Stimulated activated CD8-positive, alpha-beta memory T cell treated with anti-CD3 and anti-CD28 coated beads, Interleukin-2, amount 100 ng/mL, for 1 hour (primary cell): ENCODE measurements around the gene NPAP1.
"Not testable (repeated sequence)": the region's sequence is repeated elsewhere in the genome, so short reads cannot be mapped to it uniquely, and the experiment has no call there.

Experiments
- DNase-seq, 2 donors: peaks; one replicate each; pipeline ENCODE4 v3.0.0-alpha.2; 2020; ENCODE audit warnings: low read depth in 2 of 2

NPAP1 gene

GRCh38 chr15:24675332-24676144, at the start of gene NPAP1:
Gene NPAP1, plus strand, starts transcription at chr15:24675775. Its CDS starts 93 bp downstream, at chr15:24675868.
- no peak for DNase-seq

GRCh38 chr15:24627443-24627842, 48.1 kb upstream of the NPAP1 start:
- no peak for DNase-seq

- DNase-seq: no peak
Measured at GRCh38 chr15:24633082-24633481, 42.5 kb upstream of the NPAP1 start.

GRCh38 chr15:24639412-24639811, 36.2 kb upstream of the NPAP1 start:
- DNase-seq: not testable (repeated sequence)

GRCh38 chr15:24645627-24646026, 29.9 kb upstream of the NPAP1 start:
- DNase-seq: no peak

GRCh38 chr15:24659622-24660021, 16.0 kb upstream of the NPAP1 start:
- no peak for DNase-seq

- DNase-seq: no peak
Measured at GRCh38 chr15:24662991-24663390, 12.6 kb upstream of the NPAP1 start.

- DNase-seq: no peak
Measured at GRCh38 chr15:24676431-24676830, 856 bp downstream of the NPAP1 start.

GRCh38 chr15:24678485-24678884, 2.9 kb downstream of the NPAP1 start:
- DNase-seq: no peak

GRCh38 chr15:24682002-24682401, 6.4 kb downstream of the NPAP1 start:
- no peak for DNase-seq

- DNase-seq: not testable (repeated sequence)
Measured at GRCh38 chr15:24682905-24683304, 7.3 kb downstream of the NPAP1 start.

GRCh38 chr15:24683736-24684135, 8.2 kb downstream of the NPAP1 start:
- no peak for DNase-seq

GRCh38 chr15:24684313-24684712, 8.7 kb downstream of the NPAP1 start:
- DNase-seq: no peak

- no peak for DNase-seq
Measured at GRCh38 chr15:24696201-24696600, 20.6 kb downstream of the NPAP1 start.

GRCh38 chr15:24696842-24697241, 21.3 kb downstream of the NPAP1 start:
- no peak for DNase-seq

- DNase-seq: no peak
Measured at GRCh38 chr15:24718289-24719082, 42.9 kb downstream of the NPAP1 start.

GRCh38 chr15:24729760-24730159, 54.2 kb downstream of the NPAP1 start:
- DNase-seq: no peak
